ENCODE results near the gene BRMS1L.

DNA sequence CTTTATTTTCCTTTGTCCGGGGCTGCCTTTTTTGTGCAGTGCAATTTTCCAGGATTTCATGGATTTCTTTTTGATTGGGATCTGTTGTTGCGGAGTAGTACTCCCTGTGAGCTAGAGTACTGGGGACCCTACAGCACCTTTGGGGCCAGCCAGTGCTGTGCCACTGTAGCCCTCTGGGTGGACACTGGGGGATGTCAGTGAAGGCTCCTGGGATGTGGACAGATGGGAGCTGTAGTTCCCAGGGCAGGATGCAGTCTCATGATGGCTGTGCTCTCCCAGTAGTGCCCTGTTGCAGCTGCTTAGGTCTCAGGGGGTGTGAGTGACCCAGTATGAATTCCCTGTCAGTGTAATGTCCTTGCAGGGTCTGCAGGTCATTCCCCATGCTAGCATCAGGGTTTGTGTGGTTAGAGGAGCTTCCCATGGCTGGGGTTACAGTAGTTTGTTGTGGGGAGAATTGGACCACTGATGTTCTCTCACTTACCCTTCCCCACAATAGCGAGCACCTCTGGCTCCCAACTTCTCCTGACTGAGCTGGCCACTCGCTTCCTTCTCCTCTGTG lies 72.2 kb downstream of the BRMS1L start:
- TF ChIP-seq POLR2AphosphoS5 (IDR thresholded peaks at IDR 0.05; ENCODE audit: low read depth, low read length) = no peak
- TF ChIP-seq SPI1 (IDR thresholded peaks at IDR 0.05; ENCODE audit: low read depth, low read length) = no peak
- no peak for TF ChIP-seq POLR2A (IDR thresholded peaks at IDR 0.05; ENCODE audit: low read depth, low read length)
